Endodermal cell (in vitro differentiated cells): Measurements from ENCODE around the gene SND1. TPM values are rescaled to one million over a fixed set of nuclear protein-coding genes. Genes with fewer than 3 reads are reported as not detected.

Source experiments
- DNase-seq: peaks from one replicate; pipeline ENCODE4 v3.0.0-alpha.2; 2017
- H3K27ac ChIP-seq: 2 replicates; pipeline ENCODE4 v1.5.1; 2013; ENCODE audit warnings: mild to moderate bottlenecking, low read depth, low read length, moderate library complexity
- H3K27me3 ChIP-seq: 2 replicates; pipeline ENCODE4 v1.6.1; 2013; ENCODE audit warnings: mild to moderate bottlenecking, low read length, moderate library complexity; ENCODE audit not compliant: insufficient read depth, control insufficient read depth, poor library complexity, severe bottlenecking
- H3K36me3 ChIP-seq: 2 replicates; pipeline ENCODE4 v1.7.0; 2013; ENCODE audit warnings: mild to moderate bottlenecking, low read length, moderate library complexity; ENCODE audit not compliant: control insufficient read depth, insufficient read depth
- H3K4me1 ChIP-seq: one replicate; pipeline ENCODE4 v1.7.0; 2013; ENCODE audit warnings: low read length; ENCODE audit not compliant: control insufficient read depth, insufficient read depth
- H3K4me3 ChIP-seq: 2 replicates; pipeline ENCODE4 v1.5.1; 2013; ENCODE audit warnings: mild to moderate bottlenecking, low read length, moderate library complexity
- H3K9ac ChIP-seq: 2 replicates; pipeline ENCODE4 v1.6.1; 2013; ENCODE audit warnings: mild to moderate bottlenecking, low read length, moderate library complexity; ENCODE audit not compliant: poor library complexity, severe bottlenecking; ENCODE audit errors: extremely low read depth
- H3K9me3 ChIP-seq: 2 replicates; pipeline ENCODE4 v1.6.1; 2013; ENCODE audit warnings: mild to moderate bottlenecking, low read length, moderate library complexity; ENCODE audit not compliant: control insufficient read depth
- H3K27ac Mint-ChIP-seq: 2 replicates; pipeline ENCODE4 v1.8.0; 2020; ENCODE audit warnings: mixed read lengths
- H3K27me3 Mint-ChIP-seq: 2 replicates; pipeline ENCODE4 v1.8.0; 2021; ENCODE audit warnings: mild to moderate bottlenecking, mixed read lengths; ENCODE audit not compliant: insufficient read depth
- H3K36me3 Mint-ChIP-seq: 2 replicates; pipeline ENCODE4 v1.8.0; 2020; ENCODE audit warnings: low read depth, mixed read lengths
- H3K4me1 Mint-ChIP-seq: 2 replicates; pipeline ENCODE4 v1.8.0; 2020; ENCODE audit warnings: mixed read lengths
- H3K4me3 Mint-ChIP-seq: 2 replicates; pipeline ENCODE4 v1.8.0; 2020; ENCODE audit warnings: mild to moderate bottlenecking, moderate library complexity, mixed read lengths
- H3K9me3 Mint-ChIP-seq: 2 replicates; pipeline ENCODE4 v1.8.0; 2020; ENCODE audit warnings: mild to moderate bottlenecking, mixed read lengths
- CTCF ChIP-seq: fragments of 200-600 bp; sonication (generic); conservative IDR thresholded peaks from 2 replicates; pipeline ENCODE4 v1.5.0; 2021; ENCODE audit warnings: antibody characterized with exemption, mild to moderate bottlenecking
- WGBS, 2 experiments: methylation state at CpG; one replicate each; pipeline versions ENCODE4 v1.1.5 to v1.1.7; 2013; ENCODE audit warnings: missing lambda C conversion rate in 2 of 2, mixed read lengths in 1 of 2; ENCODE audit not compliant: insufficient coverage in 1 of 2, insufficient read length in 1 of 2; 5-methylcytosine and 5-hydroxymethylcytosine counted together
- total RNA-seq, 2 donors: library from RNA; stranded (reverse); fragmentation: NEBNext Ultra II Directional in 1 of 2; extraction: Animal tissue kit (Norgen Biotek cat#: 25700) in 1 of 2; gene quantifications; 2 replicates in 1 of 2; 3 replicates in 1 of 2; pipeline ENCODE4 v1.2.1, GENCODE V29; 2021

The SND1 gene
- total RNA-seq, 2 donors from 2014 or later = 240 to 267 TPM

- H3K27me3 ChIP-seq = no peaks in the 10 kb centered on the region
- Mint-ChIP-seq H3K27ac (no peak overlapping the region), H3K9me3 (no peaks in the 10 kb centered on the region), H3K36me3 (peaks cover 7% of the 10 kb centered on the region), H3K4me3 (no peak overlapping the region), H3K27me3 (no peaks in the 10 kb centered on the region), H3K4me1 (peaks cover 24% of the 10 kb centered on the region)
- TF ChIP-seq CTCF = no peak
- H3K36me3 ChIP-seq = peaks cover 27% of the 10 kb centered on the region
- no peak overlapping the region for H3K4me3 ChIP-seq
- no peak overlapping the region for H3K27ac ChIP-seq
- no peaks in the 10 kb centered on the region for H3K9me3 ChIP-seq
- 97 to 98% methylated on average over 3 of the region's 3 CpGs for WGBS, 2 experiments
- no peak overlapping the region for H3K9ac ChIP-seq
- DNase-seq = no peak
- no peaks in the 10 kb centered on the region for H3K4me1 ChIP-seq
These were observed 257.6 kb downstream of the SND1 start for GRCh38 chr7:127909424-127910152.

- Histone ChIP-seq H3K27me3 (no peaks in the 10 kb centered on the region), H3K9ac (no peak overlapping the region), H3K9me3 (no peaks in the 10 kb centered on the region), H3K27ac (no peak overlapping the region), H3K4me3 (no peak overlapping the region), H3K36me3 (peaks cover 18% of the 10 kb centered on the region), H3K4me1 (no peaks in the 10 kb centered on the region)
- no peak for TF ChIP-seq CTCF
- Mint-ChIP-seq H3K36me3 (peaks cover 7% of the 10 kb centered on the region), H3K4me3 (no peak overlapping the region), H3K4me1 (peaks cover 15% of the 10 kb centered on the region), H3K27me3 (no peaks in the 10 kb centered on the region), H3K27ac (no peak overlapping the region), H3K9me3 (no peaks in the 10 kb centered on the region)
- 95 to 100% methylated on average over 1 to 3 of the region's 3 CpGs for WGBS, 2 experiments
- no peak for DNase-seq
These were observed 258.7 kb downstream of the SND1 start for GRCh38 chr7:127910670-127911069.

- Mint-ChIP-seq H3K27ac (no peak overlapping the region), H3K27me3 (no peaks in the 10 kb centered on the region), H3K9me3 (no peaks in the 10 kb centered on the region), H3K4me3 (no peak overlapping the region), H3K36me3 (peaks cover 3% of the 10 kb centered on the region), H3K4me1 (peaks cover 15% of the 10 kb centered on the region)
- Histone ChIP-seq H3K36me3 (peaks cover 7% of the 10 kb centered on the region), H3K27ac (no peak overlapping the region), H3K27me3 (no peaks in the 10 kb centered on the region), H3K9me3 (no peaks in the 10 kb centered on the region), H3K4me3 (no peak overlapping the region), H3K9ac (no peak overlapping the region), H3K4me1 (no peaks in the 10 kb centered on the region)
- no peak for DNase-seq
- TF ChIP-seq CTCF = no peak
- 88 to 100% methylated on average over 1 of the region's 1 CpG for WGBS, 2 experiments
These were observed 260.0 kb downstream of the SND1 start for GRCh38 chr7:127911968-127912511.
